OCI-M1 (cell line): ENCODE measurements around the gene TRPM3.
"Not testable (repeated sequence)": the region's sequence is repeated elsewhere in the genome, so short reads cannot be mapped to it uniquely, and the experiment has no call there.

Experiments
- DNase-seq: peaks from one replicate; lab custom pipeline; 2025; lab: John Stamatoyannopoulos, UW

TRPM3 gene

GRCh38 chr9:70753311-70753710 is 368.1 kb downstream of the TRPM3 start:
- DNase-seq: no peak

- DNase-seq: no peak
Measured at GRCh38 chr9:70749066-70749465, 372.4 kb downstream of the TRPM3 start.

GRCh38 chr9:70747261-70747718 is 374.1 kb downstream of the TRPM3 start:
- no peak for DNase-seq

- no peak for DNase-seq
Measured at GRCh38 chr9:70746760-70747159, 374.7 kb downstream of the TRPM3 start.

- DNase-seq: no peak
Measured at GRCh38 chr9:70746316-70746715, 375.1 kb downstream of the TRPM3 start.

- not testable (repeated sequence) for DNase-seq
Measured at GRCh38 chr9:70724794-70725193, 396.6 kb downstream of the TRPM3 start.

- not testable (repeated sequence) for DNase-seq
Measured at GRCh38 chr9:70724025-70724424, 397.4 kb downstream of the TRPM3 start.

GRCh38 chr9:70706797-70707196 is 414.6 kb downstream of the TRPM3 start:
- DNase-seq: not testable (repeated sequence)

- DNase-seq: no peak
Measured at GRCh38 chr9:70701163-70701562, 420.3 kb downstream of the TRPM3 start.

- no peak for DNase-seq
Measured at GRCh38 chr9:70696694-70697335, 424.6 kb downstream of the TRPM3 start.

- DNase-seq: no peak
Measured at GRCh38 chr9:70694758-70695157, 426.7 kb downstream of the TRPM3 start.

- no peak for DNase-seq
Measured at GRCh38 chr9:70693186-70693585, 428.2 kb downstream of the TRPM3 start.

GRCh38 chr9:70692431-70692830 is 429.0 kb downstream of the TRPM3 start:
- DNase-seq: no peak

GRCh38 chr9:70688704-70689103 is 432.7 kb downstream of the TRPM3 start:
- DNase-seq: no peak

- no peak for DNase-seq
Measured at GRCh38 chr9:70683841-70684240, 437.6 kb downstream of the TRPM3 start.

GRCh38 chr9:70682298-70682697 is 439.1 kb downstream of the TRPM3 start:
- no peak for DNase-seq

- no peak for DNase-seq
Measured at GRCh38 chr9:70679845-70680244, 441.6 kb downstream of the TRPM3 start.

GRCh38 chr9:70678153-70678552 is 443.3 kb downstream of the TRPM3 start:
- DNase-seq: no peak

- DNase-seq: no peak
Measured at GRCh38 chr9:70677055-70677735, 444.2 kb downstream of the TRPM3 start.

GRCh38 chr9:70675868-70676370 is 445.5 kb downstream of the TRPM3 start:
- no peak for DNase-seq

GRCh38 chr9:70673844-70674243 is 447.6 kb downstream of the TRPM3 start:
- no peak for DNase-seq

GRCh38 chr9:70672161-70672649 is 449.2 kb downstream of the TRPM3 start:
- DNase-seq: no peak

- DNase-seq: no peak
Measured at GRCh38 chr9:70668751-70669150, 452.7 kb downstream of the TRPM3 start.
